A673 (cell line): ENCODE measurements around the gene PM20D1.

ENCODE experiments used
- CTCF ChIP-seq: fragments of 300-800, 200-600 bp; sonication (generic); conservative IDR thresholded peaks from 2 replicates; pipeline ENCODE4 v1.5.1; 2017; ENCODE audit warnings: low read depth, mild to moderate bottlenecking, antibody characterized with exemption, low read length, moderate library complexity, mixed read lengths
- EZH2 ChIP-seq: fragments of 200-600 bp; sonication (generic); IDR thresholded peaks from 2 replicates; pipeline ENCODE4 v1.6.1; 2017; ENCODE audit warnings: borderline replicate concordance, low read depth, mild to moderate bottlenecking, mixed read lengths, antibody characterized with exemption, low read length; ENCODE audit not compliant: poor library complexity, severe bottlenecking

- TF ChIP-seq EZH2, result no peak
- no peak for TF ChIP-seq CTCF
These were observed 57.5 kb downstream of the PM20D1 start for GRCh38 chr1:205792481-205792881.
